ENCODE results near the gene SERPING1. TPM values are rescaled to one million over a fixed set of nuclear protein-coding genes. Genes with fewer than 3 reads are reported as not detected.

Gene SERPING1
- total RNA-seq, 1 experiment from 2014 or later, result 5.2 TPM

DNA sequence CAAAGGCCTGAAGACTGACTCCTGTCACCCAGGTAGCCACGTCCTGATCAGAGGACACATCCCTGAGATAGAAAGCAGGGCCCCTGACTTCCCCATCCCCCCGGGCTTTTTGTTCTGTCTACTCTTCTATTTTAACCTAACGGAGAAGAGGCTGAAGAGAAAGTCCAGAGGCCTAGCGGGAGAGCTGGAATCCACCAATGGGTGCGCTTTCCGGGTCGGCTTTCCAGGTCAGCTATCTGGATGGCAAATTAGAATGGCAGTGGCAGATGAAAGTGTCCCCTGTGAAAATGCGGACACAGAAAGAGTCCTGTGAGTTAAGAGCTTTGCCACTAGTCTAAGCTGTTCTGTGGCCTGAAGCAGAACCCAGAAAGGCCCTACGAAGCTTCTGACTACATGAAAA is 13.1 kb upstream of the SERPING1 start:
- intact Hi-C loops (cut with micrococcal nuclease; ENCODE audit: unreplicated experiment), result no loop called here
- TF ChIP-seq CTCF (conservative IDR thresholded peaks at IDR 0.05; ENCODE audit: low read depth, low read length) (no peak), EZH2 (IDR thresholded peaks at IDR 0.05; ENCODE audit: borderline replicate concordance, low read depth, low read length, poor library complexity, severe bottlenecking) (no peak)
- CTCF ChIA-PET, result no interaction called here
- DNase-seq (ENCODE audit: low spot score), result no peak
- BruUV-seq (replicated peaks), result no TSS peak
- Histone ChIP-seq H3K4me1 (ENCODE audit: insufficient read depth, low read length, poor library complexity, severe bottlenecking) (no peaks in the 10 kb centered on the region), H3K36me3 (ENCODE audit: insufficient read depth, low read length, poor library complexity, severe bottlenecking) (no peaks in the 10 kb centered on the region), H3K27ac (ENCODE audit: low read depth, low read length, poor library complexity, severe bottlenecking) (no peak overlapping the region), H3K4me3 (ENCODE audit: low read depth, low read length, poor library complexity, severe bottlenecking) (no peak overlapping the region), H3K9me3 (ENCODE audit: low read depth, low read length, poor library complexity, severe bottlenecking) (no peaks in the 10 kb centered on the region), H3K27me3 (replicated peaks; ENCODE audit: insufficient read depth, low read depth, low read length, poor library complexity) (no peaks in the 10 kb centered on the region)
- POLR2A ChIA-PET (ENCODE audit: low non-redundant PET), result no interaction called here

DNA sequence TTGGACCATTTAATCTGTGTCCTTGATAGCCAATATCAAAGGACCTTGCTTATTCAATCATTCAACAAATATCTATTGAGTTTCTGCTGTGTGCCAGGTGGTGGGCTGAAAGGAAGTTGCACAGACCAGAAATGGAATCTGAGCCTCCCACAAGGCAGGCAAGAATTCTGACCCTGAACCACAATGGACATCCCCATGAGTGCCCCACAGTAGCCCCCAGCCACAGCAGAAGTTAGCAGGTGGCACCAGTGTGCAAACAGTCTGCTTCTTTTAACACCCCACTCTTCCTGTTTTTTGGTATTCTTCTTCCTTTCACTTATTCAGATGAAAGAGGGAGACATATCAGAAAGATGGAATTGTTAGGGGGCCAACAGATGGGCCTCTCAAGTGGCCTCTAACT is 12.2 kb upstream of the SERPING1 start:
- H3K9me3 ChIP-seq (ENCODE audit: low read depth, low read length, poor library complexity, severe bottlenecking), result no peaks in the 10 kb centered on the region
- no peaks in the 10 kb centered on the region for H3K4me1 ChIP-seq (ENCODE audit: insufficient read depth, low read length, poor library complexity, severe bottlenecking)
- no peak for DNase-seq (ENCODE audit: low spot score)
- no peaks in the 10 kb centered on the region for H3K27me3 ChIP-seq (replicated peaks; ENCODE audit: insufficient read depth, low read depth, low read length, poor library complexity)
- no peaks in the 10 kb centered on the region for H3K36me3 ChIP-seq (ENCODE audit: insufficient read depth, low read length, poor library complexity, severe bottlenecking)
- intact Hi-C loops (cut with micrococcal nuclease; ENCODE audit: unreplicated experiment), result no loop called here
- ChIA-PET POLR2A (ENCODE audit: low non-redundant PET) (no interaction called here), CTCF (no interaction called here)
- BruUV-seq (replicated peaks), result no TSS peak
- TF ChIP-seq EZH2 (IDR thresholded peaks at IDR 0.05; ENCODE audit: borderline replicate concordance, low read depth, low read length, poor library complexity, severe bottlenecking), result no peak
- TF ChIP-seq CTCF (conservative IDR thresholded peaks at IDR 0.05; ENCODE audit: low read depth, low read length), result no peak
- H3K27ac ChIP-seq (ENCODE audit: low read depth, low read length, poor library complexity, severe bottlenecking), result no peak overlapping the region
- H3K4me3 ChIP-seq (ENCODE audit: low read depth, low read length, poor library complexity, severe bottlenecking), result no peak overlapping the region

DNA sequence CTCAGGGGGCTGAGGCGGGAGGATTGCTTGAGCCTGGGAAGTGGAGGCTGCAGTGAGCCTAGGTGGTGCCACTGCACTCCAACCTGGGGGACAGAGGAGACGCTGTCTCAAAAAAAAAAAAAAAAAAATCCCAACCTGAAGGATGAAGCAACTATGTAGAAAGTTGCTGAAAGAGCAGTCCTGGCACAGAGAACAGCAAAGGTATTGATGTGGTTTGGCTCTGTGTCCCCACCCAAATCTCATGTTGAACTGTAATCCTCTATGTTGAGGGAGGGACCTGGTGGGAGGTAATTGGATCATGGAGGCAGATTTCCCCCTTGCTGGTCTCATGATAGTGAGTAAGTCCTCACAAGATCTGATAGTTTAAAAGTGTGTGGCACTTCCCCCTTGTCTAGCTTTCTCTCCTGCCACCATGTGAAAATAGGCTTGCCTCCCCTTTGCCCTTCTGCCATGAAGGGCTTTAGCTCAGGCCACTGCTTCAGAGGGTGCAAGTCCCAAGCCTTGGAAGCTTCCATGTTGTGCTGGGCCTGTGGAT is 10.7 kb upstream of the SERPING1 start:
- POLR2A ChIA-PET (ENCODE audit: low non-redundant PET), result no interaction called here
- H3K27me3 ChIP-seq (replicated peaks; ENCODE audit: insufficient read depth, low read depth, low read length, poor library complexity), result no peaks in the 10 kb centered on the region
- no TSS peak for BruUV-seq (replicated peaks)

More for the DNA sequence above, 10.7 kb upstream of the SERPING1 start:
- Histone ChIP-seq H3K9me3 (ENCODE audit: low read depth, low read length, poor library complexity, severe bottlenecking) (no peaks in the 10 kb centered on the region), H3K4me3 (ENCODE audit: low read depth, low read length, poor library complexity, severe bottlenecking) (no peak overlapping the region), H3K36me3 (ENCODE audit: insufficient read depth, low read length, poor library complexity, severe bottlenecking) (no peaks in the 10 kb centered on the region), H3K4me1 (ENCODE audit: insufficient read depth, low read length, poor library complexity, severe bottlenecking) (no peaks in the 10 kb centered on the region), H3K27ac (ENCODE audit: low read depth, low read length, poor library complexity, severe bottlenecking) (no peak overlapping the region)
- TF ChIP-seq EZH2 (IDR thresholded peaks at IDR 0.05; ENCODE audit: borderline replicate concordance, low read depth, low read length, poor library complexity, severe bottlenecking) (no peak), CTCF (conservative IDR thresholded peaks at IDR 0.05; ENCODE audit: low read depth, low read length) (no peak)
- DNase-seq (ENCODE audit: low spot score), result no peak
- intact Hi-C loops (cut with micrococcal nuclease; ENCODE audit: unreplicated experiment), result no loop called here
- CTCF ChIA-PET, result no interaction called here

Data from A673 (cell line).